Activated T-cell treated with anti-CD3 and anti-CD28 coated beads, Interleukin-2, amount 50 U/mL, for 48 hours (primary cell): ENCODE results near the gene AHSG.
A peak's percentile ranks its signal among the peaks of the same experiment; 100 is the strongest.

Source experiments
- DNase-seq, 2 experiments: peaks; one replicate each; pipeline ENCODE4 v3.0.0-alpha.2; 2020

The AHSG gene

DNA sequence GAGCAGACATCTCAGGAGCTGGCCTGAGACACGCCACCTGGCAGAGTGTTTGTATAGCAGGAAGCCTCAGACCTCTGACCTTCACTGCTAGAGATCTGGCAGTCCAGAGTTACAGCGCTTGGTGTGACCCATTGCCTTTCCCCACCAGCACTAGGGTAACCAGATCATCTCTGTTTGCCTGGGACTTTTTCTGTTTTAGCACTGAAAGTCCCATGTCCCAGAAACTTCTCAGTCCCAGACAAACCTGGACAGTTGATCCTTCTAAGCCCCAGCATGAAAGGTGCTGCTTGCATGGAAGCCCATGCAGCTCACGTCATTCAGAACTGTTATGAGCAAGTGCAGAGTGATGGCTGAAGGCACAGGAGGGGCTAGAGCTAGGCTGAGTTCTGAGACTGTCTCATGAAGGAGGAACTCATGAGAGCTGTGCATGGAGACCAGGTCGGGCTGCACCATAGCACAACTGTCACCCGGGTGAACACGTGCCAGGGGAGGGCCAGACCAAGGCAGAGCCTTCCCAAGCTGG, 18.2 kb upstream of the AHSG start:
- DNase-seq, result no peak

DNA sequence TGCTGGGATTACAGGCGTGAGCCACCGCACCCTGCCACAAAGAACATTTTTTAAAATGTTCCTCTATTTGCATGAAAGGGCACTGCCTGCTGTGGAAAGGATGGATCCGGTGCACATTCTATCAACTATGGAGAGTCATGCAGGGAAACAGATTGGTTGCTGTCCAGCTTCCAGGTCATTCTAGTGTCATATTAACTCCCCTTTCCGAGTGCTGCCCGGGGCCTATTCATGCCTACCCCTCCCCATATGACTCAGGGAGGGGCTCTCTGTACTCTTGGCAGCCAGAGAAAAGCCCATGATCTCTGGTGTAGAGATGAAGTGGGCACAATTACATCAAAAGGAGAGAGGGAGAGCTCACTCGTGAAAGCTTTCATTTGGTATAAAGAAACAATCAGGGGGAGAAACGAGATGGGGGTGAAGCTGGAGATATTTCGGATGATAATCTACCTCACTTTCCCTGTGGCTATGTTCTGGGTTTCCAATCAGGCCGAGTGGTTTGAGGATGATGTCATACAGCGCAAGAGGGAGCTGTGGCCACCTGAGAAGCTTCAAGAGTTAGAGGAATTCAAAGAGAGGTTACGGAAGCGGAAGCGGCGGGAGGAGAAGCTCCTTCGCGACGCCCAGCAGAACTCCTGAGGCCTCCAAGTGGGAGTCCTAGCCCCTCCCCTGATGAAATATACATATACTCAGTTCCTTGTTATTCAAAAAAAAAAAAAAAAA, 16.1 kb upstream of the AHSG start:
- no peak for DNase-seq

DNA sequence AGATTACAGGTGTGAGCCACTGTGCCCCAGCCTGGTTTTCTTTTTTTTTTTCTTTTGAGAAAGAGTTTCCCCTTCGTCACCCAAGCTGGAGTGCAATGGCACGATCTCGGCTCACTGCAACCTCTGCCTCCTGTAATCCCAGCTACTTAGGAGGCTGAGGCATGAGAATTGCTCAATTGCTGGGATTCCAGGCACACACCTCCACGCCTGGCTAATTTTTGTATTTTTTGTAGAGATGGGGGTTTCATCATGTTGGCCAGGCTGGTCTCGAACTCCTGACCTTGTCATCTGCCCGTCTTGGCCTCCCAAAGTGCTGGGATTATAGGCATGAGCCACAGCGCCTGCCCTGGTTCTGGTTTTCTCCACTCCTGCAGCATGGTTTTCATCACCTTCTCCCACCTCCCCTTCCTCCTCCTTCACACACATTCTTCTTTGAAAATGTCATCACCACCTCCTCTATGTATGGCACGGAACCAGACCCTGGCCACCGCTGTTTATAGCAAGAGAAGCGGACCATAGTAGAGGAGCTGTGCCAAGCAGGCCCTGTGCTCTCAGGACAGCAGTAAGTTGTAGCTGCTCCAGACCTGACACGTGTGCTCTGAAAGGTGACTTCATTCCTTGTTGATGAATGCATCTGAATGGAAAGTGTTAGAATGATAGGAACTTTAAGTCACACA, 14.6 kb upstream of the AHSG start:
- no peak for DNase-seq

DNA sequence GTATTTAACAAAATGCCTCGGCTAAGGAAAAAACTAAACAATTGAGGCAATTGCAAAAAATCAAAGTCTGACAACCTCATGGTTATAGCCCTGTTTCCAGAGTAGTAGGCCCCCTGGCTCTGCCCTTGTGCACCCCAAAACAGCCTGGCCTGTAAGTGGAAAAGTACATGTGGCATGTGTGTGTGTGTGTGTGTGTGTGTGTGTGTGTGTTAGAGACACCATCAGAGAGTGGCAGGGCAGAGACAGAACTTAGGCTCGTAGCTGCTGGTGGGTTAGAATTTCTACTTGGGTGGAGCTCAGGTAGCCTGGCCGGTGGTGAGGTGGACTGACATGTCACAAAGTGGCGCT, 14.1 kb upstream of the AHSG start:
- DNase-seq, result no peak

DNA sequence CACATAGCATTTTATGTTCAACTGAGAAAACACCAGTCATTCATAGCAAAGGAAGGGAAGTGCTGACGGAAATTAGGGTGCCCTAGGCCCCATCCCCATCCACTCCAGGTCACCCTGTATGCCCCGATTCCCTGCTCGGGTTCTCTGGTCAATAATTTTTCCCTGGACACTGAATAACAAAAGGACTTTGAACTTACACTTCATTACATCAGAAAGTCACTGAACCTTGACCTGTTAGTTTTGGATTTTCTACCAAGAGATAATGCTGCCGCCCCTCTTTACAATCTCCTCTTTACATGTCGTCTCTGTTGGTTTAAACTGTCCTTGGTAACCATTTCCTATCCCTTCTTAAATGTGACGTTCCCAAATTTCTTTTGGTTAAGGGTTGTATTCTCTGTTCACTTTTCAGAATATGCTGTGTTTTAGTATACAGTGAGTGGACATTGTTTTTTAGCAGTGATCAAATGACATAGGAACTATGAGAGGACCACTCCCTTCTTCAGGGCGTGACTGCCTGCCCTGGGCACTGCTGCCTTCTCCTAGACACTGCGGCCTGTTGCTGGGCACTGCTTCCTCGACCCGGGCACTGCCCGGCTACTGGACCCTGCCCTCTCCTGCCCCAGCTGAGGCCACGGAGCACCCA, 13.6 kb upstream of the AHSG start:
- DNase-seq, result no peak

DNA sequence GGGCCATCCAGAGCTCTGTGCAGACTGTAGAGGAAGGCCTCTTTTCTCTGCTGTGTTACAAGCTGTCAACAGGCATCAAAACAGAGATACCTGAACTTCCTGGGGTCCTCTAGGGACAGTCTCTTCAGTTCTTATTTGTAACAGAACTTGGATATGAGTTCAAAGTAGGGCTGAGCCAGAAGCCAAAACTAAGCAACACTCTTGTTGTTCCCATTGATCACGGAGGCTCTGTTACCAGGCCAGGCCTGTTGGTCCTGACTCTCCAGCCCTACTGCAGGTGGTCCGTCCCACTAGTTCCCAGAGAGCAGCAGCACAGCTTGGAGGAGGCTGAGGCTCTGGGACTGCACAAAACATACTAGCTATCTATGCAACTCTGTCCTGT, 13.1 kb upstream of the AHSG start:
- DNase-seq, result no peak

DNA sequence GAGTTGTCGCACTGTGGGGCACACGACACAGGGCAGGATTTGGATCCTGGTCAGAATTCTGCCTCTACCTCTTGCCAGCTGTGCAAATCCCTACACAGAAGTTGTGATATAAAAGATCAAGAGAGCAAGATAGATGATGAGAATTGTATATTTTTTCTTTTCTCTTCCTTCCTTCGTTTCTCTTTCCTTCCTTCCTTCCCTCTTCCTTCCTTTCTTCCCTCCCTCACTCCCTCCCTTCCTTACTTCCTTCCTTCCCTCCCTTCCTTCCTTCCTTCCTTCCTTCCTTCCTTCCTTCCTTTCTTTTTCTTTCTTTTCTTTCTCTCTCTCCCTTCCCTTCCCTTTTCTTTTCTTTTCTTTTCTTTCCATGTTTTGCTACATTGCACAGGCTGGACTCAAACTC, 12.0 kb upstream of the AHSG start:
- DNase-seq, result no peak

DNA sequence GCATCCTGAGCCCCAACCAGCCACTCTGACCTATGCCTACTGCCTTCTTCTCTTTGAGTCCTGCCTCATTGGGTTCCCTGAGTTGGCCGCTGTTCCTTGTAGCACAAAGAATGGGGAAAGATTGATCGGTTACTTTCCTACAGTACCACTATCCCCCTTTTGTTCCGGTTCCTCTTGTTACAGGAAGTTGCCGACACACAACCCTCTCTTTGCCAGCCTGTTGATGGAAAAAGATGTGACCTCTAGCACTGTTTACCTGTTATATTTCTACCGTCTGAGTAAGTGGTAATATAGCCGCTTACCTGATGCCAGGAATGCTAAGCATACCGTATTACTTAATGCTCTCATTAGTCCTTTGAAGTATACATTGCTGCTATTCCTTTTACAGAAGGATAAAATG, 9.7 kb upstream of the AHSG start:
- no peak for DNase-seq

DNA sequence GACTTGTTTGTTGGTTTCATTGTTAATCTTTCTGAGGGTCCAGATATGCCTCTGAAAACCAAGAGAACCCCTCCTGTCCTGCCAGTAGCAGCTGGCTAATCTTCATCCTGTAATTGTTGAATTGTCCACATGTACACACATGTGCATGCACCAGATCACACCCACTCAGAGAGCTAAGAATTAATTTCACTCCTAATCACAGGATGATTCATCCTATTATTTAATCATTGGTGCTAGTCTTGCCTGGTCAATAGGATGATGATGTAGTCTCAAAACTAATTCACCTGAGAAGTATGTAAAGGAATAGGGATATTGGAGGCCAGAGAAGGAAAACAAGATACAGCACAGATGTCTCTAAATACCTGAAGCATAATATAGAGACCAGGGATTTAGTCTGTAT, 7.8 kb upstream of the AHSG start:
- DNase-seq, result no peak

DNA sequence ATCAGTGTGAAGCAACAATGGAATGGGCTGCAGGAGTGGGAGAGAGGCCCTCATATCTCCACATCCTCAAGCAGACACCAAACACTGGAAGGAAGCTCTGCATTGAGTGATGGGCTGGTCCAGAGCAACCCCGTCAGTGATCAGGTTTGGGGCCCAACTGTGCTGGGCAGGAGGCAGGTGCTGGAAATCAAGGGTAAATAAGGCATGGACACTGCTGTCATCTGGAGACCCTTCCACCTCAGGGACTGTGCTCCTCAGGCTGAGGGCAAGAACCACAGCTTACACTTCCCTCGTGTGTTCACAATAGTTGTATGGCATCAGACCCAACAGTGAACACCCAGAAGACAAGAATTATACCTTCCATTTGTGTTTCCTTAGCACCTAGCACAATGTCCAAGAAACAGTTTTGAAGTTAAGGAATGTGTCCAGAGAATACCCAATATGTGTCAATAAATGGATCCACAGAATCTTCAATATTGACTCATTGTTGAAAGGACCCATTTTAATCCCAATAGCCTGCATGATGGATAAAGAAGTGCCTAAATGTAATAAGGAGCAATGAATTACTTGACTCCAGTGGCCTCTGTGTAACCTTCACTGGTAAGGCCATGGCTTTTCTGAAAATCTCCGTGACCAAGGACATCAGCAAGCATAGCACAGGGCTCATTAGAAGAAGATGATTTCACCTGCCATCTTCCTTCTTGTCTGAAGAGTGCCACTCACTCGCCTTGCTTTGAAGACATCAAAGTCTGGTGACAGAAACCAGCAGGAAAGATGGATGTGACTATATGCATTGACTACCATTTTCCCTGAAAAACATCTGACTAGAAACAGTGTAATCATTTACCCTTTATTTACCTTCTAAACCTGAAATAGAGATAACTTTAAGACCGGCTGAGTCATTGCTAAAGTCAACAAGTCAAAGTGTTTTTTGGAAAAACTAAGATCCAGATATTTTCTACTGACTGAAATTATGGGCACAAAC, 7.0 kb upstream of the AHSG start:
- no peak for DNase-seq

DNA sequence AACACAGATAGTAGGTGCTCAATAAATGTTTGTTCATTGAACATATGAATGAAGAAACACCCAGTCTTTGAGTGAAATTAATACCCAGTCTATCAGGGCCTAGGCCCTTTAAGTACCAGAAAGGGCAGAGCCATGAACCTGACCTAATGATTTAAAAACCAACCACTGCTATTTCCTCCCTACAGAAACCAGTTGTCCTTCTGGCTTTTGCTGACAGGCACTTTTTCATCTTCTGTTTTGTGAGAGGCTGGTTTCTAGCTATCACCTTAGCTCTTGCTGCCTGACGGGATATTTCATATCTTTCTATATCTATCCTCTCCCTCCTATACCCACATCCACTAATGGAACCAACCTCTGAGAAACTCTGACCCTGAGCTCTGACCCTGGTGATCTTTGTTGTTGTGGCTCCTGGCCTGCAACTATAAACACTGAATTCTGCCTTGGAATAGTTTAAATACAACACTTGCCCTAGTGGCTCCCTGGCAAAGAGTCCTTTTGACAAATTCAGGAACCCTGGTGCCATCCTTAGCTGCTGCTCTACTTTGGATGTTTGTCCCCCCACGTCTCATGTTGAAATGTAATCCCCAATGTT, 4.1 kb upstream of the AHSG start:
- no peak for DNase-seq

DNA sequence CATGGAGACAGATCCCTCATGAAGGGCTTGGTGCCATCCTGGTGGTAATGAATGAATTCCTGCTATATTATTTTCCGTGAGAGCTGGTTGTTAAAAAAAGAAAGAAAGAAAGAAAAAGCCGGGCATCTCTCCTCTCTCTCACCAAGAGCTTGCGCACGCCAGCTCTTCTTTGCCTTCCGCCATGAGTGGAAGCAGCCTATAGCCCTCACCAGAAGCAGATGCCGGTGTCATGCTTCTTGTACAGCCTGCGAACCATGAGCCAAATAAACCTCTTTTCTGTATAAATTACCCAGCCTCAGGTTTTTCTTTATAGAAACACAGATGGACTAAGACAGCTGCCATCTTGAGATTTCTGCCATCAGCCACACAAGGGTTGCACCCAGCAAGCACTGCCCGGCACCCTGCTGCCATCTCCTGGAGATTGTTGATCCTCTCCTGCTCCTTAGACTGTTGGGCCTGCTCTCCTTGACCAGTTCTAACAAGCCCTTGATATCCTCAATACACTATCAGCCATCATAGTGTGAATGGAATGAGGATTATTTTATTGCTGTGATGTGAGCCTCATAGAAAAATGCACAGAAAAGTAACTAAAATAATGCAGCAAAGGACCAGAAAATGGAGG, 3.5 kb upstream of the AHSG start:
- DNase-seq, result no peak

DNA sequence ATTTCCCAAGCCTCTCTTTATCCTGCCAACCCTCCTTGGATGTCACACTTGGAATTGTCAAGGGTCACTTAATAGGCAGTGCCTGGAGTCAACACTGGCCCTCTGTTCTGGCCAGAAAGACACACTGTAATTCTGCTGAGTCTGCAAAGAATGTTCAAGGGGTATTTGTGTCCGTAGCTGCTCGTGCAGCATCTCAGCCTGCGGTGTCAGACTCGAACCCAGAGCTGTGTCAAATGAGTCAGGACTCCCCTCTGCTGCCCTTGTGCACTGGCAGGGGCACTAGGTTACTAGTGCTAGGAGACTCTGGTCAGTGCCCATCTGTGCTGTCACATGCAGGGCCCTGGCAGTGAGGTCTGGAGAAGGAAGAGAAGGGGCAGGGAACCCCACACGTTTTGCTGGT, 795 bp upstream of the AHSG start:
- no peak for DNase-seq

DNA sequence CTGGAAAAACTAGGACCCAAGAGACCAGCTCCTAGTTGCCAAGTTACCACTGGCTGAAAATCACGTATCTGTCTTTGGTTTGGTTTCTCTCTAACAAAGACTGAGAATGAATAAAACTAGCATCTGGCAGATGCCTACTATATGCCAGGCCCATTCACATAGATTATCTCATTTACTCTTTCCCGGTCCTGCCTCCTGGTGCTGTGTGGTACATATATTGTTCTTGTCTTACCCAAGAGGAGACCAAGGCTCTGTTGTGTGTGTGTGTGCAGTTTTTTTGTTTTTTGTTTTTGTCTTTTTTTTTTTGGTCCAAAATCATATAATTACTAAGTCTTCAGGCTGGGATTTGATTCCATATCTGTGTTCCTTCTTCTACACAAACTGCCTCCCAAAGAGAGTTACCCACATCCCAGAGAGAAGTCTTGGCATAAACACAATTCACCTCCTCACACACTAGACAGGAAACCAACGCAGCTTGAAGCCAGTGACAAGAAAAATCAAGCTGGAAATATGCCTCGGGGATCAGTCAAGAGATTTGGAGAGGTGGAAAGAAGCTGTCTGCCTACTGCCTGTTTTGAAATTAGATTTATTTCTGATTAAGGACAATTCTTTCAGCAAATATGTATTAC, 891 bp downstream of the AHSG start:
- DNase-seq, result no peak

DNA sequence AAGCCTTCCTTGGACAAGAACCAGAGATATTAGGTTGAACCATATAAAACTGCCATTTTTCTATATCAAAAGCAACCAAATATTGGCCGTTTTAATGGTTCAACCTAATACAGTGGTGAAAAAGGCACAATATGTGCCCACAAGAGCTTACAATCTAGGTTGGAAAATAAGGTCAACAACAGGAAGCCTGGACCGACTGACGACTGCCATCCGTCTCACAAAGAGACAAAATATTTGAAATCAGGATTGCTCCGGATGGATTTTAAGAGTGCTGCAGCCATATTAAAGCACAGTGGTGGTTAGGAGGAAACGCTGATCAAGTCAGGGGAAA, 1.4 kb downstream of the AHSG start:
- no peak for DNase-seq

DNA sequence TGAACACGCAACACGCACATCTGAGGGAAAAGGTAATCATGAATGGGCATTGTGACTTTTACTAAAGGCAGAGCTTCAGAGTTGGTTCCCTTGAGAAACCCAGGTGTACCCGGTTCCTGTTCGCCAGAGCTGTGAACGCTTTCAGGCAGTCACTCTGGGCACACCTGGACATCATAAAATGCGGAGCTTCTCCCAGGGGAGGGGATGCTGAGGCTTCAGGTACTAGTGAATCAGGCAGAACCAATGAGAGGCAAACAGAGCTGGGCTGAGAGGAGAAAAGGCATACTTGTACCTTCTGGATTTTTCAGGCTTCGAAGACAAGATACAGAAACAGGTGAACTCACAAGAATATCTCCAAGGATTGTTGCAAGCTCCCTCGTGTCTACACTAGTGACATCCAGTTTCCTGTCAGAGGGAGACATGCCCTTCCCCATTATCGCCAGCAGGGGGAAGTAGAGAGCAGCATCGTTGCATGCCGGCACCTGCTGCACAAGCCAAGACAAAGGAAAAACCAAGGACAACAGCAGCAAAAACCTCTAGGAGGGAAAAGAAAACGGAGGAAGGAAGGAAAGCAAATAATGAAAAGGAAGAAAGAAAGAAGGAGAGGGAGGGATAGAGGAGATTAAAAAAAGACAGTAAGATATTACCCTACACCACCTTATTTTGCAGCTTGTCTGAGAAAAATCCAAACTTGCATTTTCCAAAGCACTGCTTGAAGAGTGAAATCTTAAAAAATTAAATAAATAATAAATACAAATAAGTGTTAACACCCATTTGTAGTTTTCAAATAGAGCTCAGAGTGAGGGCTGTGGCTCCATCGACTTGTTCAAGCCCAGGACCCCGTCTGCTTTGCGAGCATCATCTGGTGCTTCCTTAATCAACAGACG, 2.0 kb downstream of the AHSG start:
- peak; percentile 82 to 86 for DNase-seq

DNA sequence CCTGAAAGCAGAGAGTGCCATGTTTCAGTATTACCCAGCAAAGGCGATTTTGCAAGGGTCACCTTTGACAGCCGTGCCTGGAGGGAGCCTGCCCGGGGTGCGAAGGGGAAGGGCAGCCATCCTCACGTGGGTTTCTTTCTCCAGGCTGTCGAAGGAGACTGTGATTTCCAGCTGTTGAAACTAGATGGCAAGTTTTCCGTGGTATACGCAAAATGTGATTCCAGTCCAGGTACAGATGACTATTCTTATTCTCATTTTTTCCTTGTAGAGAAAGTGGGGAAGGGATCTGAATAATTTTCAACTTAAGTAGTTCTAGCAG, 3.4 kb downstream of the AHSG start:
- no peak for DNase-seq

DNA sequence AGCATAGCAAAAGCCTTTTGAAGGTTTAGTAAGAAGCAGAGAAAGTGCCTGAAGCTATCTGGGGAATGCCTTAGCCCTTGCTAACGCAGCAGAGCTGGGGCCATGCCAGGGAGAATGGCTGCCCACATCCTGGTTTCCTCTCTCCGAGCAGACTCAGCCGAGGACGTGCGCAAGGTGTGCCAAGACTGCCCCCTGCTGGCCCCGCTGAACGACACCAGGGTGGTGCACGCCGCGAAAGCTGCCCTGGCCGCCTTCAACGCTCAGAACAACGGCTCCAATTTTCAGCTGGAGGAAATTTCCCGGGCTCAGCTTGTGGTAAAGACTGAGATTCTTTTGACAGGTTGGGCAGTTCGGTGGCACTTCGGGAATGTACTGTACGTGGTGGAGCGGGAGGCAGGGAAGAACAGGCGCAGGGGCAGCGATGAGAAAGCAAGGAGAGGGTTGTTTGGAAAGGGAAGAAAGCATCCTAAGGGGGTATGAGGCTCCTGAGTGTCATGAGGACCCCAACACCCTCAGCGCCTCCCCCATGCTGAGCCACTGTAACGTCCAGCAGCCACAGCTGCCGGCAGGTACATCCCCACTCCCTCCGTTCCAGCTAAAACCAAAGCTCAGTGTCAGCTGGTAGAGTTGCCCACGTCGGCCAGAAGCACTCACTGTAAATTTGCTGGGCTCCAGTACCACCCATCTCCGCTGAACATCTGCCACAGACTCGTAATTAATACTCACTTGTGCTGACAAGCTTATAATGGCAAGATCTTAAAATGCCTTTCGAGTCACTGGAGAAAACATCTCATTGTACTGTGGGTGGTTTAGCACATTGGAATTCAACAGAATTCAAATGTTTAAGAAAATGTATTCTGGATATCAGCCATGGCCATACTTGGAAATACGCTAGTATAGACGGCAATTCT, 4.4 kb downstream of the AHSG start:
- peak; percentile 86 to 91 for DNase-seq

DNA sequence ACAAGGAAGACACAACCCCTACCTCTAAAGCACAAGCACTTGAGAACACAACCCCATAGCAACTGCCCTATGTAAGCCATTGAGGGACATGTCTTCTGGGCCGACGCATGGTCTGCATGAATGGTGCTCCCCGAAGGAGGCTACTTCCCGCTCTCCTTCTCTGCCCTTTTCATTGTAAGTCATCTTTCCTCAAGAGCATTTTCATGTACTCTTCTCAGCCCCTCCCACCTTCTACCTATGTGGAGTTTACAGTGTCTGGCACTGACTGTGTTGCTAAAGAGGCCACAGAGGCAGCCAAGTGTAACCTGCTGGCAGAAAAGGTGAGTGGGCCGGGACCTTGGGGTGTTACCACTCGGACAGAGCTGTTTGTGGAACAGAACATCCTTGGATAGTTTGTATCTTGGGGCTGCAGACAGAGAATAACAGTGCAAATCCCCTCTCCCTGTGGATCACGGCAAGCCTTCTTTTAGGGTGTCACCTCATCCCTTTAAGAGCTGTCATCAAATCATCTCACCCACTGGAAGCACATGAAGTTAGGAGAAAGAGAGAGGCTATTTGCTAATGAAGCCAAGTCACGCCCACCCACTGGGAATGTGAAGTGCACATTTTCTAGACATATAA, 5.6 kb downstream of the AHSG start:
- DNase-seq, result no peak
